Ishikawa (cell line): ENCODE results near the gene ANKRD35.

Source experiments
- CEBPB ChIP-seq: IDR thresholded peaks from 2 replicates; pipeline ENCODE4 v1.6.1; 2012
- CREB1 ChIP-seq: IDR thresholded peaks from 2 replicates; pipeline ENCODE4 v1.6.1; 2012; ENCODE audit warnings: low read depth
- EGR1 ChIP-seq: IDR thresholded peaks from 2 replicates; pipeline ENCODE4 v1.6.1; 2012
- EP300 ChIP-seq: IDR thresholded peaks from 2 replicates; pipeline ENCODE4 v1.6.1; 2012; ENCODE audit warnings: borderline replicate concordance
- FOXM1 ChIP-seq: IDR thresholded peaks from 2 replicates; pipeline ENCODE4 v1.6.1; 2012; ENCODE audit warnings: low read depth, borderline replicate concordance
- NFIC ChIP-seq: IDR thresholded peaks from 2 replicates; pipeline ENCODE4 v1.6.1; 2012
- RAD21 ChIP-seq: IDR thresholded peaks from 2 replicates; pipeline ENCODE4 v1.6.1; 2012; ENCODE audit warnings: low read depth
- TAF1 ChIP-seq: IDR thresholded peaks from 2 replicates; pipeline ENCODE4 v1.6.1; 2012; ENCODE audit warnings: low read depth, mild to moderate bottlenecking
- TCF12 ChIP-seq: IDR thresholded peaks from 2 replicates; pipeline ENCODE4 v1.6.1; 2012; ENCODE audit warnings: low read depth
- TEAD4 ChIP-seq: IDR thresholded peaks from 2 replicates; pipeline ENCODE4 v1.6.1; 2012
- YY1 ChIP-seq: IDR thresholded peaks from 2 replicates; pipeline ENCODE4 v1.6.1; 2012; ENCODE audit warnings: low read depth
- ZBTB7A ChIP-seq: IDR thresholded peaks from 2 replicates; pipeline ENCODE4 v1.6.1; 2012; ENCODE audit warnings: low read depth
- TF ChIP-seq, protein P1 (sequence below): IDR thresholded peaks from 2 replicates; pipeline ENCODE4 v1.6.1; 2012; ENCODE audit warnings: low read depth, mild to moderate bottlenecking
- TF ChIP-seq, protein P2 (sequence below): IDR thresholded peaks from 2 replicates; pipeline ENCODE4 v1.6.1; 2012
- TF ChIP-seq, protein P3 (sequence below): IDR thresholded peaks from 2 replicates; pipeline ENCODE4 v1.6.1; 2012

Gene ANKRD35

DNA sequence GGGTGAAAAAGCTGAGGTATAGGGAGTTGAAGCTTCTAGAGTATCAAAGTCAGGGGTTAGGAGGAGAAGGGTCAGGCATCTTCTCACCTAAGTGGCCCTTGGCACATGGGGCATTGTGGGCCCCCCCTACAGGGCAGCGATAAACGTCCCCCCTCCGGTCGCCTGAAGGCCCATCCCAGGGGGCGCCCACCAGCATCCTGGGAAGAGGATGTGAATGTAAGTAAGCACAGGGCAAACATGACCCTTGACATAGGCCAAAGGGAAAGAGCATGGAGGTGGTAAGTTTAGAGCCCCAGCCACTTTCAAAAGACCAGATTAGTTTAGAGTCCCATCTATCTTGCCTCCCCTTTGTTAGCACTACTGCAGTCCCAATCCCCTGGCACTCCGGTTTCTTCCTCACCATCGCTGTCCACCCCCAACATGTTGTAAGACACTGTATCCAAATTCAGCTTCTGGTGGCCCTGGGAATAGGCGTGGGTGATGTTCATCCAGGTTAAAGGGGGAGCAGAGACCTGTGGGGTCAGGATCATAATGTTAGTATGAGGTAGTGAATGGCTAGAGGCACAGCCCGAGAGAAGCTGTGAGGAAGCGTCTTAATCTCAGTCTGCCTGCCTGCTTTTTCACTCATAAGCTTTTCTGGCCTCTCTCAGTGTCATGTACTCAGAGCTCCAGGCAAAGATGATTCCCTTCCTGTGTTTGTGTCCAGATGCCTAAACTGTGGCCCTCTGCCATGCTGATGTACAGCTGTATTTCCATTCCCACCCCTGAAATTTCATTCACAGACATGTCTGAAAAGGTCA, 21.5 kb upstream of the ANKRD35 start:
- no peak for TF ChIP-seq NFIC
- no peak for TF ChIP-seq TCF12
- TF ChIP-seq CEBPB = no peak
- TF ChIP-seq CREB1 = no peak
- TF ChIP-seq, protein P1, sequence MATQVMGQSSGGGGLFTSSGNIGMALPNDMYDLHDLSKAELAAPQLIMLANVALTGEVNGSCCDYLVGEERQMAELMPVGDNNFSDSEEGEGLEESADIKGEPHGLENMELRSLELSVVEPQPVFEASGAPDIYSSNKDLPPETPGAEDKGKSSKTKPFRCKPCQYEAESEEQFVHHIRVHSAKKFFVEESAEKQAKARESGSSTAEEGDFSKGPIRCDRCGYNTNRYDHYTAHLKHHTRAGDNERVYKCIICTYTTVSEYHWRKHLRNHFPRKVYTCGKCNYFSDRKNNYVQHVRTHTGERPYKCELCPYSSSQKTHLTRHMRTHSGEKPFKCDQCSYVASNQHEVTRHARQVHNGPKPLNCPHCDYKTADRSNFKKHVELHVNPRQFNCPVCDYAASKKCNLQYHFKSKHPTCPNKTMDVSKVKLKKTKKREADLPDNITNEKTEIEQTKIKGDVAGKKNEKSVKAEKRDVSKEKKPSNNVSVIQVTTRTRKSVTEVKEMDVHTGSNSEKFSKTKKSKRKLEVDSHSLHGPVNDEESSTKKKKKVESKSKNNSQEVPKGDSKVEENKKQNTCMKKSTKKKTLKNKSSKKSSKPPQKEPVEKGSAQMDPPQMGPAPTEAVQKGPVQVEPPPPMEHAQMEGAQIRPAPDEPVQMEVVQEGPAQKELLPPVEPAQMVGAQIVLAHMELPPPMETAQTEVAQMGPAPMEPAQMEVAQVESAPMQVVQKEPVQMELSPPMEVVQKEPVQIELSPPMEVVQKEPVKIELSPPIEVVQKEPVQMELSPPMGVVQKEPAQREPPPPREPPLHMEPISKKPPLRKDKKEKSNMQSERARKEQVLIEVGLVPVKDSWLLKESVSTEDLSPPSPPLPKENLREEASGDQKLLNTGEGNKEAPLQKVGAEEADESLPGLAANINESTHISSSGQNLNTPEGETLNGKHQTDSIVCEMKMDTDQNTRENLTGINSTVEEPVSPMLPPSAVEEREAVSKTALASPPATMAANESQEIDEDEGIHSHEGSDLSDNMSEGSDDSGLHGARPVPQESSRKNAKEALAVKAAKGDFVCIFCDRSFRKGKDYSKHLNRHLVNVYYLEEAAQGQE = no peak
- TF ChIP-seq, protein P2, sequence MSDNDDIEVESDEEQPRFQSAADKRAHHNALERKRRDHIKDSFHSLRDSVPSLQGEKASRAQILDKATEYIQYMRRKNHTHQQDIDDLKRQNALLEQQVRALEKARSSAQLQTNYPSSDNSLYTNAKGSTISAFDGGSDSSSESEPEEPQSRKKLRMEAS = no peak
- no peak for TF ChIP-seq ZBTB7A
- no peak for TF ChIP-seq YY1
- no peak for TF ChIP-seq RAD21
- no peak for TF ChIP-seq EP300
- TF ChIP-seq TAF1 = no peak
- no peak for TF ChIP-seq EGR1
- no peak for TF ChIP-seq FOXM1
- TF ChIP-seq TEAD4 = no peak
- TF ChIP-seq, protein P3, sequence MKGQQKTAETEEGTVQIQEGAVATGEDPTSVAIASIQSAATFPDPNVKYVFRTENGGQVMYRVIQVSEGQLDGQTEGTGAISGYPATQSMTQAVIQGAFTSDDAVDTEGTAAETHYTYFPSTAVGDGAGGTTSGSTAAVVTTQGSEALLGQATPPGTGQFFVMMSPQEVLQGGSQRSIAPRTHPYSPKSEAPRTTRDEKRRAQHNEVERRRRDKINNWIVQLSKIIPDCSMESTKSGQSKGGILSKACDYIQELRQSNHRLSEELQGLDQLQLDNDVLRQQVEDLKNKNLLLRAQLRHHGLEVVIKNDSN = no peak

DNA sequence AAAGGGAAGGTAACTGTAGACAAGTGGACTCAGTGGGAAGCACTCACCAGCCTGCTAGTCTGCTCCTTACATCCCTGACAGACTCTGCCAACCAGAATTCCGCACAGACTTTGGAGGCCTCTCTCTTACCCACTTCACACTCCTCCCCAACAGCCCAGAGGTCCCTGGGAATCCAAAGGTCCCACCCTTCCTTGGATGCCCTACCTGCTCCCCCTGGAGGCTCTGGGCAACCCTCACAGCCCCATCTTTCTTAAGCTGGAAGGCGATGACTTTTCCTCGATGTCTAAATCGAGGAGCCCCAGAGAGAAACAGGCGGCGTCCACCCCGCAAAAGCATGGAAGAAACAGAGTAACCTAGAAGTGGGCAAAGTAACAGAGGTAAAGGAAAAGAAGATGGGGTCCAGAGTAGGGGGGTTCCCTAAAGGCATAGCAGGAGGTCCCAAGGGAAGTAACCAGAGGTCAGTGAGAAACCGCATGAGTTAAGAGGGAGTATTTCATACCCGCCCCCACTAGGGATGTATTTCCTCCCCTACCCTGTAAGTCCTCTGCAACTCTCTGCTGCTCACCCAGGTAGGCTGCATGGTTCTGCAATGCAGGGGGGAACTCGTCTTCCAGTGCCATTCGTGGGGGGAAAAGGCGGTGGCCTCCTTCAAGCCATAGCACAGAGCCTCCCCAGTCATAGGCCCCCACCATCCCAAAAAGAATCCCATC, 15.8 kb upstream of the ANKRD35 start:
- TF ChIP-seq TCF12 = no peak
- no peak for TF ChIP-seq FOXM1
- no peak for TF ChIP-seq YY1
- no peak for TF ChIP-seq TEAD4

DNA sequence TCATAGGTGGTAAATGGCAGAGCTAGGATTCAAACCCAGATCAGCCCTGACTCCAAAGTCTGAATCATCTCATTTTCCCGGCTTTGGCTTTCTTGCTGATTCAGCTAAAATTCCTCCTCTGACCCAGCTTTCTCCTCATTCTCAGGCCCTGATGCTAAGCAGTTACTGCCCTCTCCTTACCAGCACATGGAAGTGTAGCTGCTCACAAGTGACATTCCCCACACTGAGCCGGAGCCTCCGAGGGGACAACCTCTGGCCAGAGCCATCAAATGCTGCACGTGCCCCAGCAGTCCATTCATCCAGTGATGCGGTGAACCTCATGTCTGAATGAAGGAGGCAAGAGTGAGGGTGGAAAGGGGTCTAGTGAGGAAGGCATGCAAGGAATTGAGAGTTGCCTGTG, 13.1 kb upstream of the ANKRD35 start:
- TF ChIP-seq, protein P3 = no peak
- TF ChIP-seq EGR1 (no peak), FOXM1 (no peak), CREB1 (no peak), ZBTB7A (no peak), TAF1 (no peak), RAD21 (no peak), YY1 (no peak), EP300 (no peak), CEBPB (no peak)
- TF ChIP-seq, protein P2 = no peak
- TF ChIP-seq, protein P1 = no peak

DNA sequence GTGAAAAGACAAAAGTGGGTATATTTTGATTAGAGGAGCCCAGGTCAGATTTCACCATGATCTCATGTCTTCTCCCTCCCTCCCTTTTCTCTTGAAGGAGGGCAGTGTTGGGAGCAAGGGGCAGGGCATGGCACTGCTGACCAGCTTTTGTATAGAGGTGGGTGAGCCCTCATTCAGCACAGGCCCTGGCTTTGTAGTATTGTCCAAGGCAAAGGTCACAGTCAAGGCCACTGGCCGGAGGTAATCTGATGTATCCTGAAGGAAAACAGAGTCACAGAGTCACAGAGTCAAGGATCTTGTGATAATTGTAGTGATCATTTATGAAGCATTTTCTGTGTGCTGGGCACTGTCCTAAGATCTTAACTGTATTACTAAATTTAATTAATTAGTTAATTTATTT, 12.3 kb upstream of the ANKRD35 start:
- no peak for TF ChIP-seq CREB1
- TF ChIP-seq RAD21 = no peak
- TF ChIP-seq, protein P1 = no peak
- TF ChIP-seq ZBTB7A = no peak
- TF ChIP-seq, protein P3 = no peak
- TF ChIP-seq NFIC = no peak
- no peak for TF ChIP-seq FOXM1
- TF ChIP-seq CEBPB = no peak
- no peak for TF ChIP-seq TCF12
- no peak for TF ChIP-seq EP300
- no peak for TF ChIP-seq YY1
- TF ChIP-seq TEAD4 = no peak
- no peak for TF ChIP-seq EGR1
- TF ChIP-seq, protein P2 = no peak
- TF ChIP-seq TAF1 = no peak
